ENCODE measurements around the gene TUG1. TPM values are rescaled to one million over a fixed set of nuclear protein-coding genes. Genes with fewer than 3 reads are reported as not detected.
A peak's percentile ranks its signal among the peaks of the same experiment; 100 is the strongest.

TUG1 gene
- 10 to 100 TPM; 71.2 to 72.5 TPM for total RNA-seq

DNA sequence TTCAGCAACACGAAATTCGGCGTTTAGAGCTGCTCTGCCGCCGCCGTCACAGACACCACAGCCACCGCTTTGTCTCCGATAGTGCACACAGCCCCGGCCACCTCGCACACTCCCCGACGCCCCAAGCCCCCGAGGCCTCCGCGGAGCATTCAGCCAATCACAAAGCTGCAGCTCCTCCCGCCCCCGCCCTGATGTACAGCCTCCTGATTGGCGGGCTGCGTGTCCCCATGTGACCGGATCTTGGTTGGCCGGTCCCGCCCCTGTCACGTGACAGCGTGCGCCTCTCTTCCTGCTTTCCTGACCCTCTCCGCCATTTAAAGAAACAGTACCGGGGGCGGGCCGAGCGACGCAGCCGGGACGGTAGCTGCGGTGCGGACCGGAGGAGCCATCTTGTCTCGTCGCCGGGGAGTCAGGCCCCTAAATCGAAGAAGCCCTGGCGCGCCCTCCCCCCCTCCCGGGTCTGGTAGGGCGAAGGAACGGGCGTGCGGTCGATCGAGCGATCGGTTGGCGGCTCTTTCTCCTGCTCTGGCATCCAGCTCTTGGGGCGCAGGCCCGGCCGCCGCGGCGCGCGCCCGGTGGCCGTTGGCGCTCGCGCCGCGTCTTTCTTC, at the start of gene TUG1:
Gene TUG1, plus strand, starts transcription at position 342 of the 608 bp plus-strand sequence.
- peak; percentile 98 for DNase-seq
- Mint-ChIP-seq H3K27ac (peak within 1 kb of the TSS; percentile 94), H3K9me3 (peaks cover 30% of the 10 kb centered on the region), H3K36me3 (ENCODE audit: low read depth) (peaks cover 76% of the 10 kb centered on the region), H3K4me1 (peaks cover 65% of the 10 kb centered on the region), H3K4me3 (peak within 1 kb of the TSS; percentile 95), H3K27me3 (no peaks in the 10 kb centered on the region)
- ChIA-PET POLR2A (interaction anchor here (0.7 to 3.7 kb wide), 33 partner anchors 9 to 1365 kb away, joined by 3 to 45 read pairs (median 5); partner anchors contain the start of genes DRG1, DUSP18, LIMK2 and PATZ1), CTCF (interaction anchor here (0.6 to 3.1 kb wide), 13 partner anchors 11 to 336 kb away, joined by 3 to 24 read pairs (median 6); partner anchors contain the start of gene SMTN)

DNA sequence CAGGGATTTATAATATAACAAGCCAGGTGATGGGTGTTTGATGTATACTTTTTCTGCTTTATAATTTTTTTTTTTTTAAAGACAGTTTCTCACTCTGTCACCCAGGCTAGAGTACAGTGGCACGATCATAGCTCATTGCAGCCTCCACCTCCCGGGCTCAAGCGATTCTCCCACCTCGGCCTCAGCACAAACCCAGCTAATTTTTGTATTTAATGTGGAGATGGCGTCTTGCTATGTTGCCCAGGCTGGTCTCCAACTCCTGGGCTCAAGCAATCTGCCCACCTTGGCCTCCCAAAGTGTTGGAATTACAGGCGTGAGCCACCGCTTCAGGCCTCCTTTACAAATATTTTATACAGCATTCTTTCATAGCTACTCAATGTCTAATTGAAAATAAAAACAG, 49.1 kb upstream of the TUG1 start:
- POLR2A ChIA-PET, result interaction anchor here (0.9 to 5.3 kb wide), 2 partner anchors 21 to 49 kb away, joined by 3 to 41 read pairs; partner anchors contain the start of genes MORC2 and TUG1
- H3K27me3 Mint-ChIP-seq, result no peaks in the 10 kb centered on the region

DNA sequence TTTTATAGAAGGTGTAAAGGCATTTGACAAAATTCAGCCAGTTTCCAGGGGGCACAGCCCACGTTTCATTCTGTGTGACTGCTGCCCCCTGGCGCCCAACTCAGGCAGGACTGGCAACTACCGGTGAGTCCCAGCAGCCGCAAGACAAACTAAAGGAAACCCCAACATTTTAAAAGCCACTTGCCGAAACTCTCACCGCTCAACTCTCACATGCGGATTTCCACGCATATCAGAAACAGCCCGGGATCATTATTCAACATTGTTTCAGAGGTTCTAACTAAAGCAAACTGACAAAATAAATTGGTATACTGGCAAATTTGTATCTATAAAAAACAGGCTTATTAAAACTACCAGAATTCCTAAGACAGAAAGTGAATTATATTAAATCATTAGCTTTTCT, 48.7 kb upstream of the TUG1 start:
- Mint-ChIP-seq H3K27me3 (no peaks in the 10 kb centered on the region), H3K4me1 (peaks cover 15% of the 10 kb centered on the region), H3K9me3 (peaks cover under 1% of the 10 kb centered on the region), H3K4me3 (peak overlapping the region; percentile 40), H3K27ac (no peak overlapping the region), H3K36me3 (ENCODE audit: low read depth) (peaks cover 15% of the 10 kb centered on the region)
- ChIA-PET CTCF (interaction anchor here (0.7 to 4.3 kb wide), 22 partner anchors 10 to 466 kb away, joined by 3 to 52 read pairs (median 4); partner anchors contain the start of genes MORC2, SLC35E4 and TUG1), POLR2A (interaction anchor here (0.9 to 5.3 kb wide), 3 partner anchors 20 to 163 kb away, joined by 3 to 41 read pairs (median 7); partner anchors contain the start of genes MORC2 and TUG1)
- peak; percentile 82 for DNase-seq

More for the DNA sequence above, 49.1 kb upstream of the TUG1 start:
- peaks cover 15% of the 10 kb centered on the region for H3K4me1 Mint-ChIP-seq
- CTCF ChIA-PET, result interaction anchor here (0.7 to 4.3 kb wide), 22 partner anchors 9 to 466 kb away, joined by 3 to 52 read pairs (median 4); partner anchors contain the start of genes MORC2, SLC35E4 and TUG1
- H3K9me3 Mint-ChIP-seq, result peaks cover 2% of the 10 kb centered on the region
- peaks cover 13% of the 10 kb centered on the region for H3K36me3 Mint-ChIP-seq (ENCODE audit: low read depth)
- no peak overlapping the region for H3K27ac Mint-ChIP-seq
- no peak overlapping the region for H3K4me3 Mint-ChIP-seq
- DNase-seq, result no peak

DNA sequence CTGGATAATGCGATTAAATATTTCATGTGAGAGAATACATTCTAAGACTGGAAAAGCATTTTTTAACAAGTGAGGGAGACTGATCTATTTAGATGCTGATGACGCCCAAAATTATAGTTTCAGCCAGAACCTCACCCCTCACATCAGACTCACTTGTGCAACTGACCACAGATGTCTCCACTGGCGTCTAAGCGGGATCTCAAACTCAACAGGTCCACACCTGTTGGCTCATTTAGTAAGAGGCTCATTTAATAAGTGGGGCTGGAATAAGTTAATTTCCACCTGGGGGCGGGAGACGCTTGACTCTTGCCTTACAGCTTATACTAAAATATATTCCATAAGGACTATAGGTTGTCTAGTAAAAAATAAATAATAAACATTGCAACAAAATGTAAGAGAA, 48.0 kb upstream of the TUG1 start:
- peaks cover 15% of the 10 kb centered on the region for H3K4me1 Mint-ChIP-seq
- H3K36me3 Mint-ChIP-seq (ENCODE audit: low read depth), result peaks cover 15% of the 10 kb centered on the region
- H3K9me3 Mint-ChIP-seq, result no peaks in the 10 kb centered on the region
- CTCF ChIA-PET, result interaction anchor here (0.7 to 4.3 kb wide), 18 partner anchors 10 to 310 kb away, joined by 3 to 52 read pairs (median 6); partner anchors contain the start of genes MORC2, SLC35E4, SMTN and TUG1
- POLR2A ChIA-PET, result interaction anchor here (0.9 to 5.4 kb wide), 7 partner anchors 19 to 291 kb away, joined by 3 to 41 read pairs (median 7); partner anchors contain the start of genes LIMK2, MORC2, SLC35E4 and TUG1
- peak overlapping the region; percentile 73 for H3K4me3 Mint-ChIP-seq
- H3K27me3 Mint-ChIP-seq, result no peaks in the 10 kb centered on the region
- no peak for DNase-seq
- peak overlapping the region; percentile 72 for H3K27ac Mint-ChIP-seq

DNA sequence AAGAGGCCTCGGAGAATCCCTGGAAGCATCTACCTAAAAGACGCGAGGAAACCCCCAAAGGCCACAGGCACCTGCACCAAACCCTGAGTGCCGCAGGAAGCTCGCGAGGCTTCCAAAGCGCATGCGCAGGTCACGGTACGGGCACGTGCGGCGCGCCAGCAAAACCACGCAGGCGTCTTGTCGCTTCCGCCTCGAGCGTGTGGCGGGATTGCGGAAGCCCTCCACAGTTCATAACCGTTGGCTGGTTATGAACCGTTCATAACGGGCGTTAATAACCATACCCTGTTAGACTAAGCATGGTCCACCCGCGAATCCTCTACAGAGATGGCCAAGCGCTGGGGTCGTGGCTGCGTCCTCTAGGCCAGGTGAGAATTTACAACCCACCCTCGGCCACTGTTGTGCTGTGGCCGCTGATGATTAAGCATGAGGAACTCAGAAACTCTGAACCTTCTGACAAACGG, 46.9 kb upstream of the TUG1 start:
- peaks cover 15% of the 10 kb centered on the region for H3K4me1 Mint-ChIP-seq
- ChIA-PET CTCF (interaction anchor here (0.7 to 4.3 kb wide), 16 partner anchors 12 to 498 kb away, joined by 3 to 52 read pairs (median 4); partner anchors contain the start of genes MORC2, SMTN and TUG1), POLR2A (interaction anchor here (0.6 to 5.4 kb wide), 11 partner anchors 9 to 731 kb away, joined by 3 to 41 read pairs (median 3); partner anchors contain the start of genes LIMK2, MORC2, PIK3IP1 and SLC35E4)
- peak overlapping the region; percentile 72 for H3K27ac Mint-ChIP-seq
- peak; percentile 82 for DNase-seq
- no peaks in the 10 kb centered on the region for H3K9me3 Mint-ChIP-seq
- peak overlapping the region; percentile 73 for H3K4me3 Mint-ChIP-seq
- H3K27me3 Mint-ChIP-seq, result no peaks in the 10 kb centered on the region
- peaks cover 22% of the 10 kb centered on the region for H3K36me3 Mint-ChIP-seq (ENCODE audit: low read depth)

DNA sequence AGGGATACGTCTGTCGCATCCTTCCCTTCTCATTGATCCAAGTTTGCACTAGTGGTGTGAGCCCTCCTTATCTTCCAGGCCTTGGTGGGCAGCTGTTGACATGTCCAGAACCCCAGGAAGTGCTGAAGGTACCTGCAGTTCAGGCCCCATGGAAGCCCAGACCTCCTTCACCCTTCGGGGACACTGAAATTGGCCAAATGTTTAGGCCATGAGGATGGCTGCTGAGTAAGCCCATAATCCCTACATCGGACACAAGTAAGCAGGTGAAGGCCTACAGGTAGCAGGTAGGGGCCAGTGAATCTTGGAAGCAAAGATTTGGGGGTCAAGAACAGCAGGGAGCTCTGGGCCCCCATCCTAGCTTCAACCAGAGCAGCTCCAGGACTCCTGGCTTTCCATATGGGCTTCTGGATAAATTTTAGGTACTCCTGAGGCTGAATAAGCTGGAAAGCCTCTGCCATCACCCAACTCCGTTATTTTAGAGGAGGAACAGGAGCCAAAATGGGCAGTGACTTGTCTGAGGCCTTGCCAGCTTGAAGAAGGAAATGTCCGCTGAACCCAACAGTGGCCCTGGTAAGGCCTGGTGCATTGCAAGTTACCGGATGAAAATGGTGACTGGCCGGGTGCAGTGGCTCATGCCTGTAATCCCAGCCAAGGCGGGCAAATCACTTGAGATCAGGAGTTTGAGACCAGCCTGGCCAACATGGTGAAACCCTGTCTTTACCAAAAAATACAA, 45.7 kb upstream of the TUG1 start:
- Mint-ChIP-seq H3K36me3 (ENCODE audit: low read depth) (peaks cover 30% of the 10 kb centered on the region), H3K4me3 (no peak overlapping the region), H3K27me3 (no peaks in the 10 kb centered on the region), H3K4me1 (peaks cover 15% of the 10 kb centered on the region), H3K9me3 (no peaks in the 10 kb centered on the region), H3K27ac (no peak overlapping the region)
- CTCF ChIA-PET, result interaction anchor here (0.6 to 4.3 kb wide), 3 partner anchors 18 to 528 kb away, joined by 3 to 42 read pairs (median 11); no protein-coding TSS in a partner anchor
- no peak for DNase-seq
- POLR2A ChIA-PET, result interaction anchor here (0.6 to 5.4 kb wide), 6 partner anchors 17 to 732 kb away, joined by 3 to 41 read pairs (median 9); partner anchors contain the start of genes MORC2, SLC35E4 and TUG1

DNA sequence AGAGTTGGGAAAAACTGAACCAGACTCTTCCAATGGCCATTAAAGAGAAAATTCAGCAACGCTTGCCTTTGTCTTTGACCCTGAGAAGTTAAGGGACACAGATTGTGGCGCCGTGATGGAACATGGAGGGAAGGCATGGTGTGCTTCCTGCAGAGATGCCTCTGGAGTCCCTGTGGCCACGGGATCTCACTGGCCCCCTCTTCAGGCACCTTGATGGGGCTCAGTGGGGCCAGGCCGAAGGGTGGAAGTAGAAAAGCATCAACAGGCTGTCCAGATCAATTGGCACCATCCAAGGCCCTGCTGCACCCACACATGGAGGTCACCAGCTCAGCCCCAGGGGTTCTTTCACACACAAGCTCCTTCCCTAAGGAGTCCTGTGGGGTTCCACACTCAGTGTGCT, 43.4 kb upstream of the TUG1 start:
- no peak overlapping the region for H3K27ac Mint-ChIP-seq
- DNase-seq, result no peak

DNA sequence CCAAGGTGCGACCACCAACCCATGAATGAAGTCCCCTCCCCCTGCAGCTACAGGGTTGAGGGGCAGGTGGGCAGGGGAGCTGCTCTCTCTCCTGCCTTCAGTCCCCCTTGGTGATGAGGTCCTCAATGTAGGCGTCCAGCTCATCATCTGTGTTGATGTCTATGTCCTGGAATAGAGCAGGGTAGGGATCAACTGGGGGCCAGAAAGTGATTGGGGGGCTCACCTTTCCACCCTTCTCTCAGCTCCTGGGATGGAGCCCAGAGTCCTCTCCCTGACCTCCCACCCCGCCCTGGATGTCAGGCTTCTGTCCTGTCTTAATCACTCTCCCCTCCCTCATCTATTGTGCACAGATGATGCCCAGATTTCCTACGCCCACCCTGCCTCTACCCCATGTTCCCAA, 42.4 kb upstream of the TUG1 start:
- Mint-ChIP-seq H3K9me3 (no peaks in the 10 kb centered on the region), H3K27ac (no peak overlapping the region)
- CTCF ChIA-PET, result interaction anchor here (1.4 kb wide), 1 partner anchor 158 kb away, joined by 3 read pairs; no protein-coding TSS in a partner anchor

More for the DNA sequence above, 43.4 kb upstream of the TUG1 start:
- no peaks in the 10 kb centered on the region for H3K9me3 Mint-ChIP-seq
- CTCF ChIA-PET, result interaction anchor here (0.6 to 1.4 kb wide), 2 partner anchors 9 to 159 kb away, joined by 3 read pairs; no protein-coding TSS in a partner anchor
- peaks cover 41% of the 10 kb centered on the region for H3K36me3 Mint-ChIP-seq (ENCODE audit: low read depth)
- no peaks in the 10 kb centered on the region for H3K27me3 Mint-ChIP-seq
- H3K4me1 Mint-ChIP-seq, result peaks cover 12% of the 10 kb centered on the region
- no peak overlapping the region for H3K4me3 Mint-ChIP-seq
- POLR2A ChIA-PET, result interaction anchor here (0.5 to 5.4 kb wide), 2 partner anchors 15 to 765 kb away, joined by 3 to 26 read pairs; no protein-coding TSS in a partner anchor

DNA sequence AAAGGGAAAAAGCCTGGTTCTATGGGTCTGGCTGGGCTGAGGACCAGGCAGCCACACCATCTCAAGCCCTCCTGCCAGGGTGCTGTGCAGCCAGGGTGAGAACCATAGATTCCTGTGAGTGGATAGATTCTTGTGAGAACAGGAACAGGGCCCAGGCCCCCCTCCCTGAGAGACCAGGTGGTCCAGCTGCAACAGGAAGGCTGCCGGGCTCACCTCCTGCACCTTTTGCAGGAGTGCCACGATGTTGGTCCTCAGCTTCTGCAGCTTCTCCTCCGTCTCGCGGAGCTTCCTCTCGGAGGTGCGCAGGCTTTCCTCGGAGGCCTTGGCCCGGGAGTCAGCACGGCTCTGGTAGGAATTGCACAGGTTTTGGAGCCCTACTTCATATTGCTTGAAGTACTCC, 41.3 kb upstream of the TUG1 start:
- Mint-ChIP-seq H3K4me1 (no peaks in the 10 kb centered on the region), H3K27ac (no peak overlapping the region), H3K4me3 (no peak overlapping the region), H3K27me3 (no peaks in the 10 kb centered on the region), H3K36me3 (ENCODE audit: low read depth) (peaks cover 54% of the 10 kb centered on the region), H3K9me3 (no peaks in the 10 kb centered on the region)
- no peak for DNase-seq
- ChIA-PET CTCF (no interaction called here), POLR2A (no interaction called here)

More for the DNA sequence above, 42.4 kb upstream of the TUG1 start:
- no peaks in the 10 kb centered on the region for H3K27me3 Mint-ChIP-seq
- no peak overlapping the region for H3K4me3 Mint-ChIP-seq
- POLR2A ChIA-PET, result no interaction called here
- DNase-seq, result no peak
- peaks cover 51% of the 10 kb centered on the region for H3K36me3 Mint-ChIP-seq (ENCODE audit: low read depth)
- peaks cover 7% of the 10 kb centered on the region for H3K4me1 Mint-ChIP-seq

DNA sequence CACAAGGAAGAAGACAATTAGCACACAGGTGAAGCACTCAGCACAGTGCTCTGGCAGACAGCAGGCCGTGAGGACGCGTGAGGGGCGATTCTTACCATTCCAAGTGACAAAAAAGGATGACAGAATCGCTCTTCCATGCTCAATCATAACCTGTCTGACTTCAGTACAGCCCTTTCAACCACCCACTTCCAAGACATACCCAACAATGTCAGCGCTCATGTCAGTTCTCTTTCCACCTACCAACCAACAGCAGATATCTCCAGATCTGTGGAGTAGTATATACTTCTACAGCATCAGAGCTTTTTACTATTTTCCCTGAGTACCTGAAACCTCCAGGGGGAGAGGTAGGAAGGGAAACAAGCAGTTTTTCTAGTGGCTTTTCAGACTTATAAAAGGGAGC, 40.7 kb upstream of the TUG1 start:
- DNase-seq, result no peak
- POLR2A ChIA-PET, result no interaction called here
- H3K4me3 Mint-ChIP-seq, result no peak overlapping the region

DNA sequence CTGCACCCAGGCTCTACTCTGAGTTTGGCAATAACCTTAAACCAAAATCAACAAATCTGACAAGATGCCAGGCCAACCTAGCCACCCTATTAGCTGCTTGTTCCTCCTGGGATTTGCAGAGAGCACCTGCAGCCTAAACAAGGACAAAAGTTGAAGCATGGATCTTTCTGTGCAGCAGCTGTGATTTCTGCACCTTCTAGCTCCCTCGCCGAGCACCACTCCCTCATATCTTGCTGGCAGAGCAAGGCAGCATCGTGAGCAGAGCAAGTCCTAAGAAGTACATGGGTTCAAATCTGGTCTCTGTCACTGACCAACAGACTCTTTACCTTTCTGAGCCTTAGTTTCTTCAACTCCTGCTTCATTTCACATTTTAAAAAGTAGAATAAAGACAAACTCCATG, 38.8 kb upstream of the TUG1 start:
- no peaks in the 10 kb centered on the region for H3K9me3 Mint-ChIP-seq
- H3K27ac Mint-ChIP-seq, result no peak overlapping the region
- ChIA-PET CTCF (interaction anchor here (1.1 kb wide), 1 partner anchor 10 kb away, joined by 3 read pairs; no protein-coding TSS in a partner anchor), POLR2A (interaction anchor here (0.8 to 1.5 kb wide), 3 partner anchors 8 to 169 kb away, joined by 3 to 6 read pairs (median 3); no protein-coding TSS in a partner anchor)
- no peak for DNase-seq
- H3K36me3 Mint-ChIP-seq (ENCODE audit: low read depth), result peaks cover 68% of the 10 kb centered on the region
- H3K27me3 Mint-ChIP-seq, result no peaks in the 10 kb centered on the region
- H3K4me1 Mint-ChIP-seq, result no peaks in the 10 kb centered on the region
- no peak overlapping the region for H3K4me3 Mint-ChIP-seq

More for the DNA sequence above, 40.7 kb upstream of the TUG1 start:
- H3K9me3 Mint-ChIP-seq, result no peaks in the 10 kb centered on the region
- no peak overlapping the region for H3K27ac Mint-ChIP-seq
- H3K27me3 Mint-ChIP-seq, result no peaks in the 10 kb centered on the region
- no peaks in the 10 kb centered on the region for H3K4me1 Mint-ChIP-seq
- peaks cover 60% of the 10 kb centered on the region for H3K36me3 Mint-ChIP-seq (ENCODE audit: low read depth)
- CTCF ChIA-PET, result no interaction called here

Measured in activated CD4-positive, alpha-beta memory T cell treated with anti-CD3 and anti-CD28 coated beads, Interleukin-2, amount 10 ng/mL, durations not matched to agents 7 days and 5 days (primary cell).